Gastroesophageal sphincter (tissue), 3 donors: Measurements from ENCODE around the gene MECR.

ENCODE experiments used
- CTCF ChIP-seq, 4 experiments: fragments of 200-600 bp in 2 of 4; fragments of 450-650 bp in 2 of 4; sonication (generic) in 1 of 4; IDR thresholded peaks; one replicate each; pipeline ENCODE4 v1.5.1; 2017 to 2019; ENCODE audit warnings: antibody characterized with exemption in 4 of 4, mild to moderate bottlenecking in 2 of 4, moderate library complexity in 2 of 4
- POLR2A ChIP-seq, 2 donors: fragments of 450-650 bp; IDR thresholded peaks; one replicate each; pipeline ENCODE4 v1.6.1; 2017; ENCODE audit warnings: antibody characterized with exemption in 2 of 2, mild to moderate bottlenecking in 2 of 2, moderate library complexity in 1 of 2

GRCh38 chr1:29202053-29202452 is 28.7 kb downstream of the MECR start:
- TF ChIP-seq CTCF (IDR thresholded peaks at IDR 0.05) = no peak
- no peak for TF ChIP-seq POLR2A (IDR thresholded peaks at IDR 0.05)
